Mesenchymal stem cell (in vitro differentiated cells and primary cell): ENCODE results near the gene GPHN.
A peak's percentile ranks its signal among the peaks of the same experiment; 100 is the strongest.

Experiments
- DNase-seq: peaks from one replicate; pipeline ENCODE4 v3.0.0-alpha.2; 2013
- H2AFZ ChIP-seq: one replicate; pipeline ENCODE4 v1.6.1; 2013; ENCODE audit warnings: low read depth, mild to moderate bottlenecking, control low read depth, inconsistent platforms, low read length, moderate library complexity
- H2AK5ac ChIP-seq: 2 replicates; pipeline ENCODE4 v1.6.1; 2013; ENCODE audit warnings: low read length, moderate library complexity, mild to moderate bottlenecking, inconsistent platforms; ENCODE audit not compliant: severe bottlenecking
- H2BK120ac ChIP-seq: one replicate; pipeline ENCODE4 v1.6.1; 2013; ENCODE audit warnings: low read depth, mild to moderate bottlenecking, inconsistent platforms, low read length, moderate library complexity
- H2BK12ac ChIP-seq, 2 experiments: one replicate each; pipeline ENCODE4 v1.6.1; 2013; ENCODE audit warnings: inconsistent platforms in 2 of 2, low read length in 2 of 2, mild to moderate bottlenecking in 2 of 2, moderate library complexity in 2 of 2, control low read depth in 1 of 2
- H2BK15ac ChIP-seq: one replicate; pipeline ENCODE4 v1.6.1; 2013; ENCODE audit warnings: mild to moderate bottlenecking, low read depth, inconsistent platforms; ENCODE audit not compliant: poor library complexity, severe bottlenecking
- H2BK5ac ChIP-seq: 2 replicates; pipeline ENCODE4 v1.6.1; 2013; ENCODE audit warnings: low read depth, mild to moderate bottlenecking, low read length, control low read depth, inconsistent platforms; ENCODE audit not compliant: poor library complexity, severe bottlenecking
- H3K14ac ChIP-seq, 2 experiments: one replicate each; pipeline ENCODE4 v1.6.1; 2013; ENCODE audit warnings: inconsistent platforms in 2 of 2, low read length in 2 of 2, control low read depth in 1 of 2, mild to moderate bottlenecking in 1 of 2, moderate library complexity in 1 of 2
- H3K18ac ChIP-seq, 2 experiments: one replicate each; pipeline ENCODE4 v1.6.1; 2013; ENCODE audit warnings: inconsistent platforms in 2 of 2, low read length in 2 of 2, control low read depth in 1 of 2, low read depth in 1 of 2, mild to moderate bottlenecking in 1 of 2
- H3K23ac ChIP-seq, 2 experiments: one replicate each; pipeline ENCODE4 v1.6.1; 2013; ENCODE audit warnings: inconsistent platforms in 2 of 2, low read length in 2 of 2, mild to moderate bottlenecking in 2 of 2, moderate library complexity in 2 of 2, control low read depth in 1 of 2
- H3K27ac ChIP-seq: 2 replicates; pipeline ENCODE4 v1.5.1; 2013; ENCODE audit warnings: mild to moderate bottlenecking, moderate library complexity, low read length, control low read depth, inconsistent platforms; ENCODE audit not compliant: poor library complexity, severe bottlenecking
- H3K27me3 ChIP-seq, 2 experiments: 2 replicates each; pipeline versions ENCODE4 v1.6.1 to v1.7.0; 2013; ENCODE audit warnings: low read length in 2 of 2, mild to moderate bottlenecking in 2 of 2, moderate library complexity in 2 of 2, control low read depth in 1 of 2, inconsistent platforms in 1 of 2; ENCODE audit not compliant: control insufficient read depth in 1 of 2, insufficient read depth in 1 of 2
- H3K36me3 ChIP-seq, 2 experiments: 2 replicates each; pipeline versions ENCODE4 v1.6.1 to v1.7.0; 2013; ENCODE audit warnings: low read length in 2 of 2, control low read depth in 1 of 2, inconsistent platforms in 1 of 2, low read depth in 1 of 2, mild to moderate bottlenecking in 1 of 2; ENCODE audit not compliant: insufficient read depth in 2 of 2, control insufficient read depth in 1 of 2
- H3K4ac ChIP-seq, 2 experiments: one replicate each; pipeline ENCODE4 v1.6.1; 2013; ENCODE audit warnings: inconsistent platforms in 2 of 2, low read length in 2 of 2, mild to moderate bottlenecking in 2 of 2, moderate library complexity in 2 of 2, control low read depth in 1 of 2, low read depth in 1 of 2
- H3K4me1 ChIP-seq: 2 replicates; pipeline ENCODE4 v1.6.1; 2013; ENCODE audit warnings: low read depth, low read length, control low read depth; ENCODE audit not compliant: control insufficient read depth, insufficient read depth
- H3K4me2 ChIP-seq: 2 replicates; pipeline ENCODE4 v1.6.1; 2013; ENCODE audit warnings: low read length, mild to moderate bottlenecking, inconsistent platforms; ENCODE audit not compliant: poor library complexity, severe bottlenecking
- H3K4me3 ChIP-seq, 2 experiments: 2 replicates each; pipeline versions ENCODE4 v1.5.1 to v1.7.0; 2013; ENCODE audit warnings: low read length in 2 of 2, mild to moderate bottlenecking in 2 of 2, control low read depth in 1 of 2, low read depth in 1 of 2; ENCODE audit not compliant: insufficient read depth in 1 of 2
- H3K79me1 ChIP-seq: replicated peaks from 2 replicates; pipeline ENCODE4 v1.6.1; 2013; ENCODE audit warnings: mild to moderate bottlenecking, control low read depth, low read length, inconsistent platforms; ENCODE audit not compliant: poor library complexity, severe bottlenecking
- H3K9ac ChIP-seq: 2 replicates; pipeline ENCODE4 v1.7.0; 2013; ENCODE audit warnings: mild to moderate bottlenecking, low read length, moderate library complexity
- H3K9me3 ChIP-seq: 2 replicates; pipeline ENCODE4 v1.7.0; 2013; ENCODE audit warnings: mild to moderate bottlenecking, low read length; ENCODE audit not compliant: control insufficient read depth
- H4K8ac ChIP-seq: one replicate; pipeline ENCODE4 v1.6.1; 2013; ENCODE audit warnings: inconsistent platforms, mild to moderate bottlenecking, low read length, moderate library complexity
- H4K91ac ChIP-seq: one replicate; pipeline ENCODE4 v1.6.1; 2013; ENCODE audit warnings: mild to moderate bottlenecking, low read length, inconsistent platforms
- WGBS: methylation state at CpG from one replicate; pipeline ENCODE4 v1.1.7; 2013; ENCODE audit warnings: mixed read lengths; 5-methylcytosine and 5-hydroxymethylcytosine counted together

GPHN gene

GRCh38 chr14:67207810-67208209 is 699.9 kb downstream of the GPHN start:
- H2AFZ ChIP-seq: no peak overlapping the region
- H3K36me3 ChIP-seq: no peaks in the 10 kb centered on the region
- 91% methylated on average over 5 of the region's 8 CpGs for WGBS
- H3K4me1 ChIP-seq: no peaks in the 10 kb centered on the region
- no peaks in the 10 kb centered on the region for H3K27me3 ChIP-seq
- no peak overlapping the region for H3K4me2 ChIP-seq
- no peak overlapping the region for H2AK5ac ChIP-seq
- H3K4ac ChIP-seq: no peak overlapping the region
- no peak overlapping the region for H3K14ac ChIP-seq
- no peak overlapping the region for H3K23ac ChIP-seq
- DNase-seq: no peak
- no peak overlapping the region for H2BK120ac ChIP-seq
- H3K9ac ChIP-seq: no peak overlapping the region
- H2BK5ac ChIP-seq: no peak overlapping the region
- no peak overlapping the region for H2BK12ac ChIP-seq
- H4K8ac ChIP-seq: no peak overlapping the region
- no peaks in the 10 kb centered on the region for H3K79me1 ChIP-seq
- no peak overlapping the region for H3K18ac ChIP-seq
- no peaks in the 10 kb centered on the region for H3K9me3 ChIP-seq
- H2BK15ac ChIP-seq: no peak overlapping the region
- H4K91ac ChIP-seq: no peak overlapping the region
- H3K4me3 ChIP-seq: no peak overlapping the region
- H3K27ac ChIP-seq: no peak overlapping the region

GRCh38 chr14:67218126-67218525 is 710.2 kb downstream of the GPHN start:
- Histone ChIP-seq H2BK15ac (no peak overlapping the region), H3K9me3 (peaks cover 9% of the 10 kb centered on the region), H3K27ac (no peak overlapping the region), H2AFZ (no peak overlapping the region), H3K9ac (no peak overlapping the region), H3K27me3 (no peaks in the 10 kb centered on the region), H2BK5ac (no peak overlapping the region), H2BK12ac (no peak overlapping the region), H4K91ac (peak overlapping the region; percentile 11), H3K4ac (no peak overlapping the region), H3K4me1 (peaks cover 5% of the 10 kb centered on the region), H4K8ac (peak overlapping the region; percentile 12), H2AK5ac (no peak overlapping the region), H3K36me3 (no peaks in the 10 kb centered on the region), H3K4me2 (no peak overlapping the region), H3K79me1 (no peaks in the 10 kb centered on the region), H3K4me3 (no peak overlapping the region), H2BK120ac (no peak overlapping the region), H3K23ac (no peak overlapping the region), H3K14ac (no peak overlapping the region), H3K18ac (no peak overlapping the region)
- WGBS: 71% methylated on average over 2 of the region's 2 CpGs
- no peak for DNase-seq

- Histone ChIP-seq H2AK5ac (peak overlapping the region; percentile 68), H3K9ac (no peak overlapping the region), H2AFZ (no peak overlapping the region), H2BK15ac (no peak overlapping the region), H4K91ac (no peak overlapping the region), H2BK120ac (no peak overlapping the region), H2BK12ac (no peak overlapping the region), H3K14ac (no peak overlapping the region), H3K9me3 (peaks cover 9% of the 10 kb centered on the region), H3K4me2 (no peak overlapping the region), H3K27ac (peak overlapping the region; percentile 86), H2BK5ac (no peak overlapping the region), H3K79me1 (no peaks in the 10 kb centered on the region), H4K8ac (no peak overlapping the region), H3K36me3 (no peaks in the 10 kb centered on the region), H3K4me1 (peaks cover 5% of the 10 kb centered on the region), H3K4ac (no peak overlapping the region), H3K4me3 (no peak overlapping the region), H3K27me3 (no peaks in the 10 kb centered on the region), H3K23ac (no peak overlapping the region), H3K18ac (no peak overlapping the region)
- DNase-seq: peak; percentile 24
- 20% methylated on average over 1 of the region's 6 CpGs for WGBS
These were observed 713.5 kb downstream of the GPHN start for GRCh38 chr14:67221248-67221981.

- Histone ChIP-seq H4K8ac (no peak overlapping the region), H3K4me2 (peak overlapping the region; percentile 3), H2BK15ac (no peak overlapping the region), H3K36me3 (no peaks in the 10 kb centered on the region), H2AFZ (no peak overlapping the region), H2AK5ac (peak overlapping the region; percentile 97), H4K91ac (no peak overlapping the region), H3K9ac (no peak overlapping the region), H3K14ac (no peak overlapping the region), H3K4me1 (peaks cover 5% of the 10 kb centered on the region), H3K27me3 (no peaks in the 10 kb centered on the region), H3K27ac (peak overlapping the region; percentile 82), H2BK12ac (no peak overlapping the region), H3K18ac (no peak overlapping the region), H3K9me3 (peaks cover 6% of the 10 kb centered on the region), H3K4ac (no peak overlapping the region), H3K4me3 (no peak overlapping the region), H3K23ac (no peak overlapping the region), H3K79me1 (no peaks in the 10 kb centered on the region), H2BK5ac (no peak overlapping the region), H2BK120ac (no peak overlapping the region)
- 60% methylated on average over 3 of the region's 4 CpGs for whole genome bisulfite sequencing
- DNase-seq: no peak
These were observed 714.0 kb downstream of the GPHN start for GRCh38 chr14:67221982-67222328.
